Measurements from ENCODE around the gene CEP350.

Gene CEP350

DNA sequence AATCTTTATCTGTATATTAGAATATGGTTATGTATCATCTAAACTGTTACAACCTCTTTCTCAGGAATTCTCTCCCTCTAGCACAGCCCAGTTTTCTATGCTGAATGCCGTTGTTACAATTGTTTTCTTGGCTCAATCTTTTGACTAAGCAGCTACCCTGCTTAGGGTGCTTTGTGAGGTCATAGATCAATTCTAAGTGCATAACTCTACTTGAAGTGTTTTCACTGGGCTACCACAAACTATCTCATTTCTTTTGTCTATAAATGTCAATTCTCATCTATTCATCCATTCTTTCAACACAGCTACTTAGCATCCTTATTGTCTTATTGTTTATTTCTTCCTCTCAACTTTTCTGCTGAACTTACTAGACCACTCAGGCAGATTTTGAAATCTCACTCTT lies 77.1 kb downstream of the CEP350 start:
- Histone ChIP-seq H4K20me1 (ENCODE audit: insufficient read depth) (no peaks in the 10 kb centered on the region), H3K36me3 (ENCODE audit: insufficient read depth) (peaks cover 8% of the 10 kb centered on the region; the same call in 1 of the 2 replicates), H2AFZ (ENCODE audit: low read depth) (no peak overlapping the region), H3K79me2 (ENCODE audit: insufficient read depth, low read depth) (no peaks in the 10 kb centered on the region), H3K4me3 (IDR thresholded peaks at IDR 0.05; ENCODE audit: insufficient read depth, low read depth, low read length) (no peak overlapping the region), H3K27ac (no peak overlapping the region), H3K4me1 (ENCODE audit: low read depth, poor library complexity, severe bottlenecking) (peaks cover 15% of the 10 kb centered on the region), H3K9ac (no peak overlapping the region), H3K4me2 (no peak overlapping the region), H3K27me3 (ENCODE audit: insufficient read depth, low read depth) (no peaks in the 10 kb centered on the region)
- no peak for TF ChIP-seq CTCF (conservative IDR thresholded peaks at IDR 0.05; ENCODE audit: low read depth, low read length)

- Histone ChIP-seq H3K27ac (no peak overlapping the region), H3K4me2 (no peak overlapping the region)
These were observed 78.8 kb downstream of the CEP350 start for GRCh38 chr1:180033390-180033789.

DNA sequence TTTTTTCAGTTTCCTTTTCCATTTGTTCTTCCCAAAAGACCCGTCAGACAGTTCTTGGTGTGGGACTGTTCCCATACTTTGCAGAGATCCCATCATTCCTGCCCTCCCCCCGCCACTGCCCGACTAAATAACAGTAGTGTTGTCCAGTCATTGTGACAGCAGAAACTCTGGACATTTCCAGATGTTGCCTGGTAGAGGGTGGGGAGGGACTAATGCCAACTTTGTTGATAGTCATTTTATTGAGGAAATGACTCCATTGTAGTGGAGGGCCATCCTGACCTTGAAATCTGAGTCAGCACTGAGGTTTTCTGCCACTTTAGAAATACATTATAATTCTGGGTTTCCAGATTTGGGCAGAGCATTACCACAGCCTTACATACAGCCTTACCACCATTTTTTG lies 85.4 kb downstream of the CEP350 start:
- no peak overlapping the region for H3K9ac ChIP-seq
- no peak overlapping the region for H3K4me2 ChIP-seq
- no peaks in the 10 kb centered on the region for H3K27me3 ChIP-seq (ENCODE audit: insufficient read depth, low read depth)
- H3K4me1 ChIP-seq (ENCODE audit: low read depth, poor library complexity, severe bottlenecking), result peaks cover 9% of the 10 kb centered on the region
- H3K36me3 ChIP-seq (ENCODE audit: insufficient read depth), result peaks cover 12% of the 10 kb centered on the region; the same call in 1 of the 2 replicates
- H2AFZ ChIP-seq (ENCODE audit: low read depth), result no peak overlapping the region
- H3K27ac ChIP-seq, result no peak overlapping the region
- TF ChIP-seq CTCF (conservative IDR thresholded peaks at IDR 0.05; ENCODE audit: low read depth, low read length), result no peak
- H4K20me1 ChIP-seq (ENCODE audit: insufficient read depth), result no peaks in the 10 kb centered on the region
- H3K79me2 ChIP-seq (ENCODE audit: insufficient read depth, low read depth), result no peaks in the 10 kb centered on the region
- no peak overlapping the region for H3K4me3 ChIP-seq (IDR thresholded peaks at IDR 0.05; ENCODE audit: insufficient read depth, low read depth, low read length)

More at GRCh38 chr1:180033390-180033789, 78.8 kb downstream of the CEP350 start:
- Histone ChIP-seq H2AFZ (ENCODE audit: low read depth) (no peak overlapping the region), H4K20me1 (ENCODE audit: insufficient read depth) (no peaks in the 10 kb centered on the region), H3K4me1 (ENCODE audit: low read depth, poor library complexity, severe bottlenecking) (peaks cover 7% of the 10 kb centered on the region), H3K27me3 (ENCODE audit: insufficient read depth, low read depth) (no peaks in the 10 kb centered on the region), H3K79me2 (ENCODE audit: insufficient read depth, low read depth) (no peaks in the 10 kb centered on the region), H3K4me3 (IDR thresholded peaks at IDR 0.05; ENCODE audit: insufficient read depth, low read depth, low read length) (no peak overlapping the region), H3K9ac (no peak overlapping the region), H3K36me3 (ENCODE audit: insufficient read depth) (peaks cover 8% of the 10 kb centered on the region; the same call in 1 of the 2 replicates)
- TF ChIP-seq CTCF (conservative IDR thresholded peaks at IDR 0.05; ENCODE audit: low read depth, low read length), result no peak

GRCh38 chr1:180041582-180041981 lies 87.0 kb downstream of the CEP350 start:
- Histone ChIP-seq H3K9ac (no peak overlapping the region), H3K4me1 (ENCODE audit: low read depth, poor library complexity, severe bottlenecking) (peaks cover 9% of the 10 kb centered on the region), H4K20me1 (ENCODE audit: insufficient read depth) (no peaks in the 10 kb centered on the region), H3K4me2 (no peak overlapping the region), H3K36me3 (ENCODE audit: insufficient read depth) (peaks cover 12% of the 10 kb centered on the region; the same call in 1 of the 2 replicates), H3K27ac (no peak overlapping the region), H3K4me3 (IDR thresholded peaks at IDR 0.05; ENCODE audit: insufficient read depth, low read depth, low read length) (no peak overlapping the region), H3K27me3 (ENCODE audit: insufficient read depth, low read depth) (no peaks in the 10 kb centered on the region), H2AFZ (ENCODE audit: low read depth) (no peak overlapping the region), H3K79me2 (ENCODE audit: insufficient read depth, low read depth) (no peaks in the 10 kb centered on the region)
- TF ChIP-seq CTCF (conservative IDR thresholded peaks at IDR 0.05; ENCODE audit: low read depth, low read length), result no peak

Data from KMS-11 (cell line).